ENCODE results near the gene GRAMD4. TPM values are rescaled to one million over a fixed set of nuclear protein-coding genes. Genes with fewer than 3 reads are reported as not detected.
A peak's percentile ranks its signal among the peaks of the same experiment; 100 is the strongest.

GRAMD4 gene
- polyA plus RNA-seq, 2 of the 4 experiments (the other 2 are of a cell fraction): 7.7 to 13.1 TPM

DNA sequence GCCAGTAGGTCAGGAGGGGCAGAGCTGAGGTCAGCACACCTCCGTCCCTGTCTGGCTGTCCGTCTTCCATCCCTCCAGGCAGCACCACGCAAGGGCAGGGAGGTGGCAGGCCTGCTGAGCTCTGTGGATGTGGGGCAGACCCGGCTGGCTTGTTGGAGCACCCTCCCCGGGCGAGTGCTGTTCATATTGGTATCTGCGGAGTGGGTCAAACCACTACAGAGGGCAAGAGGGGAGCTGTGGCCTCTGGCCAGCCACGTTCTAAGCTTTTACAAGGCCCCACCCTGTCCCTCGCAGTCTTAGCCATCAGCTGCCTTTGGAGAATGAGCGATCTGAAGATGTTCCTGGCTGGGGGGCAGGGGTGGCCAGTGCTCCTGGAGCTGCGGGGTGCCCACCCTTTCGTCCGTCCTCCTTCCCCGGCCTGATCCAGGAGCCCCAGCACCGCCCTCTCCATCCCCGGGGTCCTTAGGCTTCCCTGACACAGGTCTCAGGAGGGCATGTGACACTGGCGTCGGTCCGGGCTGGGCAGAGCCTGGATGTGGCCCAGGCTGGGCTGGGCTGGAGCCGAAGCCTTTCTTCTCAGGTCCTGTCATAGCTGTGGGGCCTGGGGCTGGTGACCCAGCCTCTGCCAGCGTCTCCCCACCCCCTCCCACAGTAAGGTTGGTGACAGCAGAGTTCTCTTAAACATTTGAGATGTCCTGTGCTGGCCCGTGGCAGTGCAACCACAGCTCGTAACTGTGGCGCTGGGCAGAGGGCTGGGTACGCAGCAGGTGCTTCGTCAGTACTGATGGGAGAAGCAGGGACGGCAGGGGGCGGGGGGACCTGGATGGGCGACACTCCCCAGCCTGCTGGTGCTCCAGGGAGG lies 31.7 kb upstream of the GRAMD4 start:
- no peak for DNase-seq (ENCODE audit: low read depth in 1 of 2, low spot score in 1 of 2)
- H3K9me3 ChIP-seq: no peaks in the 10 kb centered on the region
- H3K4me3 ChIP-seq: no peak overlapping the region
- POLR2A ChIA-PET: no interaction called here
- FAIRE-seq: no peak
- WGBS (ENCODE audit: missing lambda C conversion rate): 86% methylated on average over 11 of the region's 29 CpGs
- peak in 1 of 2 experiments; percentile 27; a peak in 1 of 6 replicates for ATAC-seq
- CTCF ChIA-PET: interaction anchor here (0.6 to 1.4 kb wide), 4 partner anchors 11 to 224 kb away, joined by 3 to 6 read pairs (median 3); no protein-coding TSS in a partner anchor
- H3K27ac ChIP-seq: no peak overlapping the region
- H3K4me2 ChIP-seq: no peak overlapping the region
- TF ChIP-seq KDM5A (IDR thresholded peaks at IDR 0.05) (no peak), KDM1A (IDR thresholded peaks at IDR 0.05; ENCODE audit: low read depth) (no peak), ZC3H11A (IDR thresholded peaks at IDR 0.05) (no peak)
- H3K4me1 ChIP-seq: no peaks in the 10 kb centered on the region

DNA sequence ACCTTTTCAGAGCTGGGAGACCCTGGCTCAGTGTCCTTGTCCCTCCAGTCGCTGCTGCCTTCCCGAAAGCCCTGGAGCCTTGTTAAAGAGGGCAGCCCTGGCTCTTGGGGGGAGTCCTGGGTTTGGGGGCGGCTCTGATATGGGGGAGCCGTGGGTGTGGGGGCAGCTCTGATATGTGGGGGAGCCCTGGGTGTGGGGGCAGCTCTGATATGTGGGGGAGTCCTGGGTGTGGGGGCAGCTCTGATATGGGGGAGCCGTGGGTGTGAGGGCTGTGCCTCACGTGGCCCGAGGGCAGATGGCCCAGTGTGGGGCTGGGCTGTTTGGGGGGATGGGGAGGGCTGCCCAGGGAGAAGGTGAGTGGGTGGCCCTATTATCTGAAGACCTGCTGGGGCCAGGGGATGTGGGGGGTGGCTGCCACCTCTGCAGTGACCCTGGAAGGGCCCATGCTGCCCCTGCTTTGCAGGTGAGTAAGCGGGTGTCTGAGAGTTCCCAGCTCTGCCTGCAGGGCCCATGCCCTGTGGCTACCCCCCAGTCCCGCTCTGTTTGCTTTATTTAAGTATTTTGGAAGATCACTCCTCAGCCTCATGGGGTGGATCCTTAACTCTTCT lies 30.9 kb upstream of the GRAMD4 start:
- ChIA-PET POLR2A (no interaction called here), CTCF (interaction anchor here (1.4 kb wide), 1 partner anchor 35 kb away, joined by 3 read pairs; no protein-coding TSS in a partner anchor)
- WGBS (ENCODE audit: missing lambda C conversion rate): 100% methylated on average over 1 of the region's 9 CpGs
- Histone ChIP-seq H3K27ac (no peak overlapping the region), H3K4me1 (no peaks in the 10 kb centered on the region), H3K9me3 (no peaks in the 10 kb centered on the region), H3K4me3 (no peak overlapping the region), H3K4me2 (no peak overlapping the region)
- TF ChIP-seq NR3C1 (IDR thresholded peaks at IDR 0.05) (no peak), RFX5 (IDR thresholded peaks at IDR 0.05) (no peak), CHD2 (IDR thresholded peaks at IDR 0.05; ENCODE audit: low read length, partially characterized antibody) (no peak)
- ATAC-seq (no peak), DNase-seq (ENCODE audit: low read depth in 1 of 2, low spot score in 1 of 2) (no peak), FAIRE-seq (no peak)

DNA sequence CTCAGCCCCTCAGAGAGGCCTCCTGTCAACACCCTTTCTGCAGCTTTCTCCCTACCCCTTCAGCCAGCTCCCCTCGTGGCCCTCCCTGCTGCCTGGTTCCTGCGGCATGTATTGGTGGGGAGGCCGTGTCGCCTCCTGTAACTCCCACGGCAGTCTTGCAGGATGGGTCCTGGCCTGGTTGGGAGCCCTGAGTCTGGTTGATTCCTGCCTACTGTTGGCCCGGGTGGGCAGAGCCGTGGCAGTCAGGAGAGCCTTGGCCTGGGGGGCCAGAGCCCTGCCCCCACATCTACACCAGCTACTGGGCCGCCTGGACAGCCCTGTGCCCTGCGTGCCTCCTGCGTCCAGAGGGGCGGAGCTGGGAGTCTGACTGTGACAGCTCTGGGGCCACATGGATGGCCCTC lies 30.3 kb upstream of the GRAMD4 start:
- 85% methylated on average over 11 of the region's 11 CpGs for WGBS (ENCODE audit: missing lambda C conversion rate)
- no peak for DNase-seq (ENCODE audit: low read depth in 1 of 2, low spot score in 1 of 2)
- no peak for ATAC-seq
- H3K27ac ChIP-seq: no peak overlapping the region
- POLR2A ChIA-PET: no interaction called here
- H3K4me1 ChIP-seq: no peaks in the 10 kb centered on the region
- no peak overlapping the region for H3K4me3 ChIP-seq
- FAIRE-seq: no peak
- no peaks in the 10 kb centered on the region for H3K9me3 ChIP-seq
- no peak overlapping the region for H3K4me2 ChIP-seq
- no peak for TF ChIP-seq CBX2 (IDR thresholded peaks at IDR 0.05; ENCODE audit: borderline replicate concordance, low read depth)
- no peak for TF ChIP-seq KDM5A (IDR thresholded peaks at IDR 0.05)
- TF ChIP-seq CEBPB (IDR thresholded peaks at IDR 0.05): no peak
- TF ChIP-seq ESRRA (IDR thresholded peaks at IDR 0.05; ENCODE audit: borderline replicate concordance, low read length): no peak
- TF ChIP-seq, protein P1, sequence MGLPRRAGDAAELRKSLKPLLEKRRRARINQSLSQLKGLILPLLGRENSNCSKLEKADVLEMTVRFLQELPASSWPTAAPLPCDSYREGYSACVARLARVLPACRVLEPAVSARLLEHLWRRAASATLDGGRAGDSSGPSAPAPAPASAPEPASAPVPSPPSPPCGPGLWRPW (IDR thresholded peaks at IDR 0.05): no peak
- TF ChIP-seq RAD21 (conservative IDR thresholded peaks at IDR 0.05 in 1 of 2, IDR thresholded peaks at IDR 0.05 in 1 of 2): no peak
- no peak for TF ChIP-seq HDAC2 (IDR thresholded peaks at IDR 0.05)
- no peak for TF ChIP-seq ZFP36 (IDR thresholded peaks at IDR 0.05; ENCODE audit: borderline replicate concordance, partially characterized antibody)
- no peak for TF ChIP-seq EHMT2 (IDR thresholded peaks at IDR 0.05; ENCODE audit: low read depth)
- no peak for TF ChIP-seq JUNB (IDR thresholded peaks at IDR 0.05)
- no peak for TF ChIP-seq MAZ (IDR thresholded peaks at IDR 0.05; ENCODE audit: borderline replicate concordance, low read depth, low read length)
- TF ChIP-seq, protein P2, sequence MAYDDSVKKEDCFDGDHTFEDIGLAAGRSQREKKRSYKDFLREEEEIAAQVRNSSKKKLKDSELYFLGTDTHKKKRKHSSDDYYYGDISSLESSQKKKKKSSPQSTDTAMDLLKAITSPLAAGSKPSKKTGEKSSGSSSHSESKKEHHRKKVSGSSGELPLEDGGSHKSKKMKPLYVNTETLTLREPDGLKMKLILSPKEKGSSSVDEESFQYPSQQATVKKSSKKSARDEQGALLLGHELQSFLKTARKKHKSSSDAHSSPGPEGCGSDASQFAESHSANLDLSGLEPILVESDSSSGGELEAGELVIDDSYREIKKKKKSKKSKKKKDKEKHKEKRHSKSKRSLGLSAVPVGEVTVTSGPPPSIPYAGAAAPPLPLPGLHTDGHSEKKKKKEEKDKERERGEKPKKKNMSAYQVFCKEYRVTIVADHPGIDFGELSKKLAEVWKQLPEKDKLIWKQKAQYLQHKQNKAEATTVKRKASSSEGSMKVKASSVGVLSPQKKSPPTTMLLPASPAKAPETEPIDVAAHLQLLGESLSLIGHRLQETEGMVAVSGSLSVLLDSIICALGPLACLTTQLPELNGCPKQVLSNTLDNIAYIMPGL (CRISPR knock-in tag; IDR thresholded peaks at IDR 0.05; ENCODE audit: borderline replicate concordance): no peak
- TF ChIP-seq, protein P3, sequence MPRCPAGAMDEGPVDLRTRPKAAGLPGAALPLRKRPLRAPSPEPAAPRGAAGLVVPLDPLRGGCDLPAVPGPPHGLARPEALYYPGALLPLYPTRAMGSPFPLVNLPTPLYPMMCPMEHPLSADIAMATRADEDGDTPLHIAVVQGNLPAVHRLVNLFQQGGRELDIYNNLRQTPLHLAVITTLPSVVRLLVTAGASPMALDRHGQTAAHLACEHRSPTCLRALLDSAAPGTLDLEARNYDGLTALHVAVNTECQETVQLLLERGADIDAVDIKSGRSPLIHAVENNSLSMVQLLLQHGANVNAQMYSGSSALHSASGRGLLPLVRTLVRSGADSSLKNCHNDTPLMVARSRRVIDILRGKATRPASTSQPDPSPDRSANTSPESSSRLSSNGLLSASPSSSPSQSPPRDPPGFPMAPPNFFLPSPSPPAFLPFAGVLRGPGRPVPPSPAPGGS (IDR thresholded peaks at IDR 0.05): no peak
- TF ChIP-seq HEYL (CRISPR knock-in tag; IDR thresholded peaks at IDR 0.05): no peak
- no peak for TF ChIP-seq SMC3 (IDR thresholded peaks at IDR 0.05)
- no peak for TF ChIP-seq EHF (CRISPR knock-in tag; IDR thresholded peaks at IDR 0.05)
- TF ChIP-seq RCOR1 (IDR thresholded peaks at IDR 0.05; ENCODE audit: low read depth, low read length): no peak
- CTCF ChIA-PET: interaction anchor here (0.9 kb wide), 1 partner anchor 27 kb away, joined by 3 read pairs; no protein-coding TSS in a partner anchor
